Lower leg skin (tissue), 4 donors: ENCODE measurements around the gene WDR46. TPM values are rescaled to one million over a fixed set of nuclear protein-coding genes. Genes with fewer than 3 reads are reported as not detected.

Experiments
- DNase-seq, 2 donors: peaks; one replicate each; pipeline ENCODE4 v3.0.0-alpha.2; 2019; ENCODE audit warnings: low spot score in 2 of 2
- H3K4me3 ChIP-seq: fragments of 200-600 bp; sonication (generic); 2 replicates; pipeline ENCODE4 v1.5.1; 2017; ENCODE audit warnings: mild to moderate bottlenecking, low read depth; ENCODE audit not compliant: poor library complexity, severe bottlenecking
- CTCF ChIP-seq, 3 donors: fragments of 450-650 bp; IDR thresholded peaks; one replicate each; pipeline ENCODE4 v1.5.1; 2016; ENCODE audit warnings: antibody characterized with exemption in 3 of 3, mild to moderate bottlenecking in 3 of 3, moderate library complexity in 2 of 3
- POLR2A ChIP-seq, 2 donors: fragments of 450-650 bp; IDR thresholded peaks; one replicate each; pipeline ENCODE4 v1.6.1; 2016 to 2017; ENCODE audit warnings: antibody characterized with exemption in 2 of 2, mild to moderate bottlenecking in 1 of 2, moderate library complexity in 1 of 2
- WGBS, 2 donors: methylation state at CpG; one replicate each; pipeline ENCODE4 v1.1.5; 2018; 5-methylcytosine and 5-hydroxymethylcytosine counted together
- intact Hi-C: fragments of 100-400 bp; cut with DNase I; formaldehyde crosslinking; loops from one replicate; pipeline ENCODE4 v1.15.0; 2023; ENCODE audit warnings: low total_unique reads
- total RNA-seq, 4 donors: library from RNA; depleted of rRNA; stranded (reverse); fragments of >200 nt; gene quantifications; one replicate each; pipeline ENCODE4 v1.1.0, GENCODE V29; 2016

The WDR46 gene
- total RNA-seq, 4 donors from 2014 or later = 38.4 to 57.2 (median 47.0) TPM

- no peak for TF ChIP-seq CTCF (IDR thresholded peaks at IDR 0.05)
- TF ChIP-seq POLR2A (IDR thresholded peaks at IDR 0.05) = no peak
- DNase-seq = no peak
- no peak overlapping the region for H3K4me3 ChIP-seq
- 70 to 73% methylated on average over 14 of the region's 14 CpGs for WGBS, 2 donors
- intact Hi-C loops = no loop called here
These were observed 14.8 kb downstream of the WDR46 start for GRCh38 chr6:33273924-33274902.

- H3K4me3 ChIP-seq = no peak overlapping the region
- TF ChIP-seq CTCF (IDR thresholded peaks at IDR 0.05) (no peak), POLR2A (IDR thresholded peaks at IDR 0.05) (no peak)
- 58 to 59% methylated on average over 11 of the region's 11 CpGs for WGBS, 2 donors
- intact Hi-C loops = no loop called here
- DNase-seq = no peak
These were observed 15.7 kb downstream of the WDR46 start for GRCh38 chr6:33273129-33273923.

GRCh38 chr6:33272275-33273128 lies 16.5 kb downstream of the WDR46 start:
- TF ChIP-seq POLR2A (IDR thresholded peaks at IDR 0.05) (no peak), CTCF (IDR thresholded peaks at IDR 0.05) (no peak)
- H3K4me3 ChIP-seq = peak overlapping the region; percentile 89
- intact Hi-C loops = no loop called here
- no peak for DNase-seq
- 9 to 11% methylated on average over 22 of the region's 22 CpGs for WGBS, 2 donors

GRCh38 chr6:33271468-33272274 lies 17.4 kb downstream of the WDR46 start, which contains the start of the genes RPS18 and VPS52:
Gene RPS18, plus strand, starts transcription at chr6:33272075. Its CDS starts 45 bp downstream, at chr6:33272120.
Gene VPS52, minus strand, starts transcription at chr6:33271876. Its CDS starts 201 bp downstream, at chr6:33271675.
- peak; percentile 97 to 98 for DNase-seq
- H3K4me3 ChIP-seq = peak within 1 kb of the TSS; percentile 89
- 0% methylated on average over 48 of the region's 48 CpGs for WGBS, 2 donors
- peak in 1 of 2 donors; percentile 76 for TF ChIP-seq POLR2A (IDR thresholded peaks at IDR 0.05)
- TF ChIP-seq CTCF (IDR thresholded peaks at IDR 0.05) = no peak
- intact Hi-C loops = no loop called here
